ENCODE data around the gene RASSF5.

The RASSF5 gene

DNA sequence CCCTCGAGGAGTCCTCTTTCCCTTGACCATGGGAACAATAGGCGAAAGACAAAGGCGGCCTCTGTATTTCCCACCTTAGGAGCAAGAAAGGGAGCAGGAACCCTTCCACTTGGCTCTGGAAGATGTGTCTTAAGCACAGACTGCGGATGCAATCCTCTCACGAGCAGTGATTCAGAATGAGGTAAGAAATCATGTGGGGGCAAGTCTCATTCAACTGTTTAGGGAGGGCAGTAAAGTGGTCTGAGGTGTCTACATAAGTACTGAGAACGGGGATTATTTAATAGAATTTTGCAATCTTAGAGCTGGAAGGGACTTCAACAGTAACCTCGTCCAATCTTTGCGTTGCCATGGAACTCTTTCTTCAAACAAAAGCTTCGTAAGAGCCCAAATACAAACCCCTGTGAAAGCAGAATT lies 126.4 kb downstream of the RASSF5 start:
- DNase-seq (ENCODE audit: low read depth, low spot score), result no peak
- TF ChIP-seq, protein P1, sequence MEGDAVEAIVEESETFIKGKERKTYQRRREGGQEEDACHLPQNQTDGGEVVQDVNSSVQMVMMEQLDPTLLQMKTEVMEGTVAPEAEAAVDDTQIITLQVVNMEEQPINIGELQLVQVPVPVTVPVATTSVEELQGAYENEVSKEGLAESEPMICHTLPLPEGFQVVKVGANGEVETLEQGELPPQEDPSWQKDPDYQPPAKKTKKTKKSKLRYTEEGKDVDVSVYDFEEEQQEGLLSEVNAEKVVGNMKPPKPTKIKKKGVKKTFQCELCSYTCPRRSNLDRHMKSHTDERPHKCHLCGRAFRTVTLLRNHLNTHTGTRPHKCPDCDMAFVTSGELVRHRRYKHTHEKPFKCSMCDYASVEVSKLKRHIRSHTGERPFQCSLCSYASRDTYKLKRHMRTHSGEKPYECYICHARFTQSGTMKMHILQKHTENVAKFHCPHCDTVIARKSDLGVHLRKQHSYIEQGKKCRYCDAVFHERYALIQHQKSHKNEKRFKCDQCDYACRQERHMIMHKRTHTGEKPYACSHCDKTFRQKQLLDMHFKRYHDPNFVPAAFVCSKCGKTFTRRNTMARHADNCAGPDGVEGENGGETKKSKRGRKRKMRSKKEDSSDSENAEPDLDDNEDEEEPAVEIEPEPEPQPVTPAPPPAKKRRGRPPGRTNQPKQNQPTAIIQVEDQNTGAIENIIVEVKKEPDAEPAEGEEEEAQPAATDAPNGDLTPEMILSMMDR (IDR thresholded peaks at IDR 0.05; ENCODE audit: insufficient read depth, low read length, missing control alignments), result no peak
- H3K4me3 ChIP-seq (ENCODE audit: low read depth, low read length), result no peak overlapping the region
- CTCF ChIA-PET, result interaction anchor here (0.8 to 42.9 kb wide), 30 partner anchors 7 to 352 kb away, joined by 3 to 1486 read pairs (median 6); partner anchors contain the start of genes EIF2D and IKBKE
- POLR2A ChIA-PET, result no interaction called here

GRCh38 chr1:206634365-206635079 lies 127.2 kb downstream of the RASSF5 start:
- TF ChIP-seq, protein P1 (IDR thresholded peaks at IDR 0.05; ENCODE audit: insufficient read depth, low read length, missing control alignments), result peak; percentile 77
- peak overlapping the region; percentile 86 for H3K4me3 ChIP-seq (ENCODE audit: low read depth, low read length)
- no peak for DNase-seq (ENCODE audit: low read depth, low spot score)
- POLR2A ChIA-PET, result interaction anchor here (1.0 to 1.5 kb wide), 10 partner anchors 15 to 287 kb away, joined by 3 to 16 read pairs (median 4); partner anchors contain the start of genes EIF2D, FCMR and IKBKE
- CTCF ChIA-PET, result interaction anchor here (0.8 to 42.9 kb wide), 31 partner anchors 8 to 351 kb away, joined by 3 to 1486 read pairs (median 7); partner anchors contain the start of gene EIF2D

DNA sequence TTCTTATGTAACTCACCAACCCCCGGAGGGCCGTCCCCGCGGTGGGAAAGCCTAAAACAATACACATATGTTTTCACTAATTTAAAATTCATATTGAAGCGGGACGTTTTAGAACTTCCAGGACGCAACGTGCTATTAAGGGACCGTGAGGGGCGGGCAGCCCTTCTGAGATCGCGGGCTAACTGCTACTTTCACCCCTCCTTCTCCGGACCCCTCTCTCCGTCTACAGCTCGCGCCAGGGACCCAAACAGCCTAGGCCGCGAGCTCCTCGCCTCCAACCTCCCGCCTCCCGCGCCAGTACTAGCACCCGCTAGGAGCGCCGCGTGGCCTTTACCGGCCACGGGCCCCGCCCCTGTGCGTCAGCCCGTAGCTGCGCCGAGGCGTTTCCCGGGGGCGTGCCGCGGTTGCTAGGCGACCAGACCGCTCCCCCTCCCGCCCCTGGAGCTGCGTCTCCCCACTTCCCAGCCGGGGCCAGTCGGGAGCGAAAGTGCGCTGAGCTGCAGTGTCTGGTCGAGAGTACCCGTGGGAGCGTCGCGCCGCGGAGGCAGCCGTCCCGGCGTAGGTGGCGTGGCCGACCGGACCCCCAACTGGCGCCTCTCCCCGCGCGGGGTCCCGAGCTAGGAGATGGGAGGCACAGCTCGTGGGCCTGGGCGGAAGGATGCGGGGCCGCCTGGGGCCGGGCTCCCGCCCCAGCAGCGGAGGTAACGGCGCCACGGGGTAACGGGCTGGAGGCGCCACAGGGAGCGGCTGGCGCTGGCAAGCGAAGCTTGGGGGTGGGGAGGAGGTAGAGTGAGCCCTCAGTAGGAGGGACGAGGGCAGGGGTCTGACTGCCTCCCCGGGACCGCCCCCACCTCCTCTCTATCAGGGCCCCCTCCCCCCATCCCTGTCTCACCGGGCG lies 128.0 kb downstream of the RASSF5 start, which contains the start of gene DYRK3:
Gene DYRK3 (plus strand): TSS at position 457 of the 898 bp plus-strand sequence. CDS start 168 bp downstream, at position 625.
- ChIA-PET CTCF (interaction anchor here (0.9 to 42.9 kb wide), 21 partner anchors 9 to 351 kb away, joined by 3 to 1486 read pairs (median 11); partner anchors contain the start of gene EIF2D), POLR2A (interaction anchor here (0.6 to 1.5 kb wide), 12 partner anchors 9 to 286 kb away, joined by 3 to 16 read pairs (median 4); partner anchors contain the start of genes EIF2D, FCMR and IKBKE)
- H3K4me3 ChIP-seq (ENCODE audit: low read depth, low read length), result peak within 1 kb of the TSS; percentile 86
- no peak for DNase-seq (ENCODE audit: low read depth, low spot score)
- TF ChIP-seq, protein P1 (IDR thresholded peaks at IDR 0.05; ENCODE audit: insufficient read depth, low read length, missing control alignments), result no peak

GRCh38 chr1:206635978-206636345 lies 128.6 kb downstream of the RASSF5 start:
- DNase-seq (ENCODE audit: low read depth, low spot score), result no peak
- H3K4me3 ChIP-seq (ENCODE audit: low read depth, low read length), result peak overlapping the region; percentile 86
- CTCF ChIA-PET, result interaction anchor here (1.3 to 42.9 kb wide), 13 partner anchors 10 to 350 kb away, joined by 3 to 1486 read pairs (median 12); partner anchors contain the start of gene EIF2D
- TF ChIP-seq, protein P1 (IDR thresholded peaks at IDR 0.05; ENCODE audit: insufficient read depth, low read length, missing control alignments), result no peak
- POLR2A ChIA-PET, result interaction anchor here (1.0 to 1.5 kb wide), 8 partner anchors 13 to 285 kb away, joined by 3 to 16 read pairs (median 4); partner anchors contain the start of genes EIF2D, FCMR and IKBKE

DNA sequence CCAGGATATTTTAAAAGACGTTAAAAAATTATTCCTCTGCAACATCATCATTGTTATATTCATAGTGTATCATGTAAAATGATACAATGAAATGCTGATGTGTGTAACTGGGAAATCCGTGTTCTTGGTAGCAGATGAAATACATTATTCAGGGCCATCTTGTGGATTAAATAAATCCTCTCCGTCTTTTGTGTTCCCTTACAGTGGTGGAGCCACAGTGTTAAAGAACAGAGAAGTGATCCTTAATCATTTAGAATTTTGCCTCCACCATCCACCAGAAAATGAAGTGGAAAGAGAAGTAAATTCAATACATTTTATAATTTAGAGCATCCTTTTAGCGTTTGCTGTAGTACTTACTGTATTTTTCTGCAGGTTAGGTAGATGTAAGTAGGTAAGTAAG lies 129.3 kb downstream of the RASSF5 start:
- H3K4me3 ChIP-seq (ENCODE audit: low read depth, low read length), result peak overlapping the region; percentile 41
- ChIA-PET CTCF (interaction anchor here (1.3 to 42.9 kb wide), 8 partner anchors 25 to 171 kb away, joined by 3 to 1486 read pairs (median 7); partner anchors contain the start of gene EIF2D), POLR2A (interaction anchor here (2.0 kb wide), 1 partner anchor 38 kb away, joined by 4 read pairs; no protein-coding TSS in a partner anchor)
- TF ChIP-seq, protein P1 (IDR thresholded peaks at IDR 0.05; ENCODE audit: insufficient read depth, low read length, missing control alignments), result no peak
- no peak for DNase-seq (ENCODE audit: low read depth, low spot score)

Data from AG04449 (cell line).